Measurements from ENCODE around the gene DDOST.

- TF ChIP-seq CTCF (IDR thresholded peaks at IDR 0.05; ENCODE audit: low read depth, low read length, poor library complexity, severe bottlenecking) = no peak
- no peak for TF ChIP-seq EZH2phosphoT487 (IDR thresholded peaks at IDR 0.05; ENCODE audit: borderline replicate concordance, low read length)
Observed at GRCh38 chr1:20705203-20705755, 44.1 kb upstream of the DDOST start.

Measured in DOHH2 (cell line).